NCI-H446 treated with DMSO at 0.1 percent for 48 hours (cell line): Measurements from ENCODE around the gene METTL9.
"Not testable (repeated sequence)": the region's sequence is repeated elsewhere in the genome, so short reads cannot be mapped to it uniquely, and the experiment has no call there.

Experiments
- DNase-seq: peaks from one replicate; lab custom pipeline; 2025; lab: John Stamatoyannopoulos, UW

METTL9 gene

DNA sequence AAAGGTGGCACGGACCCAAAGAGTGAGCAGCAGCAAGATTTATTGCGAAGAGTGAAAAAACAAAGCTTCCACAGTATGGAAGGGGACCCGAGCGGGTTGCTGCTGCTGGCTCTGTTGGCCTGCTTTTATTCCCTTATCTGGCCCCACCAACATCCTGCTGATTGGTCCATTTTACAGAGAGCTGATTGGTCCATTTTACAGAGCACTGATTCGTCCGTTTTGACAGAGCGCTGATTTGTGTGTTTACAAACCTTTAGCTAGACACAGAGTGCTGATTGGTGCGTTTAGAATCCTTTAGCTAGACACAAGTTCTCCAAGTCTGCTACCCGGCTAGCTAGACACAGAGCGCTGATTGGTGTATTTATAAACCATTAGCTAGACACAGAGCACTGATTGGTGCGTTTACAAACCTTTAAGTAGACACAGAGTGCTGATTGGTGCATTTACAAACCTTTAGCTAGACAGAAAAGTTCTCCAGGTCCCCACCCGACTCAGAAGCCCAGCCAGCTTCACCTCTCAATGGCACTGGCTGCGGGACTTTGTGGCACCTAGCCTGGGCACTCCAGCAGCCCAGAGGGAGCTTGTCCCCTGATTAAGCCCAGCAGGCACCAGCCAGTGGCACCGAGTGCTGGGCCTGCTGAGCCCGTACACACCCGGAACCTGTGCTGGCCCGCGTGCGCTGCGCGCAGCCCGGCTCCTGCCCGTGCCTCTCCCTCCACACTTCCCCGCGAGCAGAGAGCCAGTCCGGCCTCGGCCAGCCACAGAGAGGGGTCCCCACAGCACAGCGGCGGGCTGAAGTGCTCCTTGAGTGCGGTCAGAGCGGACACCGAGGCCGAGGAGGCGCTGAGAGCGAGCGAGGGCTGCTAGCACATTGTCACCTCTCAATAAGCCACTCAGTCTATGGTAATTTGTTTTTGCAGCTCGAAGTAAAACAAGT lies 37.9 kb downstream of the METTL9 start:
- DNase-seq, result no peak

GRCh38 chr16:21638573-21638975 lies 39.2 kb downstream of the METTL9 start:
- no peak for DNase-seq

- no peak for DNase-seq
Measured at GRCh38 chr16:21639493-21639892, 40.1 kb downstream of the METTL9 start.

- no peak for DNase-seq
Measured at GRCh38 chr16:21641916-21642315, 42.5 kb downstream of the METTL9 start.

GRCh38 chr16:21642861-21643260 lies 43.5 kb downstream of the METTL9 start:
- DNase-seq, result no peak

- DNase-seq, result no peak
Measured at GRCh38 chr16:21643785-21644184, 44.4 kb downstream of the METTL9 start.

GRCh38 chr16:21644674-21645073 lies 45.3 kb downstream of the METTL9 start:
- DNase-seq, result no peak

DNA sequence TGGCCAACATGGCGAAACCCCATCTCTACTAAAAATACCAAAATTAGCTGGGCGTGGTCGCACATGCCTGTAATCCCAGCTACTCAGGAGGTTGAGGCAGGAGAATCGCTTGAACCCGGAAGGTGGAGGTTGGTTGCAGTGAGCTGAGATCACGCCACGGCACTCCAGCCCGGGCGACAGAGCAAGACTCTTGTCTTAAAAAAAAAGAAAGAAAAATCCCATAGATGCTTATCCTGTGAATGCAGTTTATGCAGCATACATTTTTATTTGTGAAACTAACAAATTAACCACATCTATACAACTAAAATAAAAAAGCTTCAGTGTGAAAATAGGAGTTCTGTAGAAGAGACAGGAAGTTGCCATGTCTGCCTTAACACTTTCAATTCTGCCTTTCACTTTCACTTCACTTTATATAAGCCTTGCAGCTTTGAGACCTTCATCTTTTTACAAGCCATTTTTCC lies 45.9 kb downstream of the METTL9 start:
- no peak for DNase-seq

DNA sequence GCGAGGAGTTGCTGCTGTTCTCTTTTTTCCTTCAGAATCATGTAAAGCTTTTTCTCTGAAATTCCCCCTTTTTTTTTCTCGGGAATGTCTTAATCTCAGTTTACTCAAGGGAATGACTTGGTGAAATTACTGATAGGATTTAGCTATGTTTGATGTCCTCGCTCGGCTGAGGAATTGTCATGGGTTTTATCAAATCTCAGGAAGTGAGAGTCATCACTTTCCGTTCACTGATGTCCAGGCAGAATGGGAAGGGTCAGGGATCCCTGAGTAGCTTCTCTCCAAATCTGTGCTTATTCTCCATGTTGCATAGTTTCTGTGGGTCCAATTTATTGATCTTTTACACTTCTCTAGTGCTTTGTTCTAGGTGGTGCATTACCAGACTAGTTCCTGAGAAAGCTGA lies 46.7 kb downstream of the METTL9 start:
- no peak for DNase-seq

DNA sequence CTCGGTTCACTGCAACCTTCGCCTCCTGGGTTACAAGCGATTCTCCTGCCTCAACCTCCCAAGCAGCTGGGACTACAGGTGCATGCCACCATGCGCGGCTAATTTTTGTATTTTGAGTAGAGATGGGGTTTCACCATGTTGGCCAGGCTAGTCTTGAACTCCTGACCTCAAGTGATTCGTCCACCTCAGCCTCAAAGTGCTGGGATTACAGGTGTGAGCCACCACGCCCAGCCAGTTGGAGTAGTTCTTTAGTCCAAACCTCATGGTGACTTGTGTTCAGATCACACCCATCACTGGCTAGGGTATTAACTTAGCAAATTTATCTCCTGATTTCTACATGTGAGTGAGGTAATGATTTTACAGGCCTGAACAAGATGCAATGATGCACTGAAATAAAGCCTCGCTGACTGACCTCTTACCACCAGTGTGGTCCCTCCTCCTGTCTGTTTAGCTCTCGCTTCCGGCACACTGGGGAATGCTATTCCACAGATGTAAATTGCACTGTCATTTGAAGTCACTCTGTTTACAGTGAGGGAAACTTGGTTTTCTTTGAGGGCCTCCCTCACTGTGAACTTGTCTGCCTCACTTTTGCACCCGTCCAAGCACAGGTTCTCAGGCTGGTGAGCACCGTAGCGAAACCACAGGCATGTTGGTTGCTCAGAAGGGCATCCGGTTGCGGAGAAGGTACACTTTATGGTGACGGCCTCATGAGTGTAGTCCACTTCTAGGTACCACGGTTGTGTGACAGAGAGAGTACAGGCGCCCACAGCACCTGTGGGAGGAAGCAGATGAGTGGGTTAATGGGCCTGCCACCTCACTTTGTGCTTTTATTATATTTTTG lies 47.6 kb downstream of the METTL9 start:
- DNase-seq, result no peak

- no peak for DNase-seq
Measured at GRCh38 chr16:21647562-21648164, 48.3 kb downstream of the METTL9 start.

- not testable (repeated sequence) for DNase-seq
Measured at GRCh38 chr16:21649826-21650406, 50.5 kb downstream of the METTL9 start.

DNA sequence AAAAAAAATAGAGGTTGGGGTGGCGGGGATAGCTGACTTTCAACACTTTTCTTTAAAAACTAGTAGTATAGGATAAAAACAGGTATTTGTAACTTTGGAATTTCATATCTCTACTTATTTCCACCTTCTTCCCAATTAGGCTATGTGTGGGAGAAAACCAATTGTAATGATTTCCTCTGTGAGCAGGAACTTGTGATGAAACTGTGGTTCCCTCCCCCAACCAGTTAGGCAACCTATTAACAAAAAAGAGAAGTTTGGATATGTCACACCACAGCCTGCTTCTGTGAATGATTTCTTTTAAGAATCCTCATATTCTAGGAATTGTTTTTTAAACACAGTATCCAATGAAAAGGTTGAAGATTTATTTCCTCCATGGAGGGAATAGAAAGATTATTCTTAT lies 51.1 kb downstream of the METTL9 start:
- no peak for DNase-seq

- DNase-seq, result no peak
Measured at GRCh38 chr16:21651515-21651914, 52.1 kb downstream of the METTL9 start.

DNA sequence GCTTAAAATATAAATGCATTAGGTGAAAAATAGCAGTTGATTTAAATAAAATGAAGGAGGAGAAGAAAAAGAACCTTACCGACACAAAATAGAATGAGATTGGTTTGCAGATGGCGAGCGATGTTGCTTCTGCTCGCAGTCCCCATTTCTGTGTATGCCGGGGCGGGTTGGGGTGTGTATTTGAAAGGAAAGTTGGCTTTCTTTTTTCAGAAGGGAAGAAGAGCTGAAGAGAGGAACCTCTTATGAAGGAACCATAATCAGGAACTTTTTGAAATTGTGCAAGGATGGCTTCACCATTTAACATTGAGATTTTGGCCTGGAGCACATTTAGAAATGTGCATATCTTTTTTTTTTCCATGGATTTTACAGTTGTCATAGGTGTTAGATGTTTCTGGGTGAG lies 53.1 kb downstream of the METTL9 start, which contains the start of gene IGSF6:
TSS of gene IGSF6 (minus strand) at position 156 of the 400 bp plus-strand sequence. CDS start at position 146, 10 bp downstream.
- DNase-seq, result no peak

DNA sequence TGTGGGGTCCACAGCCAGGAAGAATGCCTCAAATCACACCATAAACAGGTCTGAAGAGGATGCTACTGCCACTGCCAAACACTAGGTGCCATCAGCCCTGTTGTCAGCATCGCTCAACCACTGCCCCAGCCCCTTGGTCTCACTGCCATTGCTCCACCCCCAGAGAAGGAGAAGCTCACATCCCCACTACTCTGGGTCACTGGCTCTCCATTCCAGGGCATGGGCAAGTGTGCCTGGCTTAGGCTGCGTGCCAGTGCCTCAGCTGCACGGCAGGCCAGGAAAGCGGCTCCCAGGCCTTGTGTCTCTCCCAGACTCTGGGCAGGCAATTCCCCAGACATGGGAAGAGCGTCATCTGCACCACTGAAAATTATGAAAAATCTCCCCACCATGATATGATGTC lies 54.2 kb downstream of the METTL9 start:
- no peak for DNase-seq

- DNase-seq, result no peak
Measured at GRCh38 chr16:21654466-21654865, 55.1 kb downstream of the METTL9 start.

DNA sequence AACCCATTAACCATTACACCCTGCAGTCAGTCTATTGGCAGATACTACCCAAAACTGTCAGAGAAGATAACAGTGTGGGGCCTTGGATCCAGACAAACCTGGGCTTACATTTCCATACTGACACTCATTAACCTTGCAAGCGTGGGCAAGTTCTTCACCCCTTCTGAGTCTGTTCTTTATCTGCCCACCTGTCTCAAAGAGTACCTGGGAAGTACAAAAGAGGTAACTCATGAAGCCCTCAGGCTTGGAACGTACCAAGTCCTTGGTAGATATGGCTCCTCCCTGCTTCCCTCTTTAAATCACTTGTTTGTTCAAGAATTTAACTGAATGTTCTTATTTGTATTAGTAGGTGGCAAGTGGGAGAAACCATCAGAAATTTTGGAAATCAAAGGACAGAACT lies 55.5 kb downstream of the METTL9 start:
- no peak for DNase-seq

- peak; percentile 1 for DNase-seq
Measured at GRCh38 chr16:21656795-21657768, 57.7 kb downstream of the METTL9 start.

DNA sequence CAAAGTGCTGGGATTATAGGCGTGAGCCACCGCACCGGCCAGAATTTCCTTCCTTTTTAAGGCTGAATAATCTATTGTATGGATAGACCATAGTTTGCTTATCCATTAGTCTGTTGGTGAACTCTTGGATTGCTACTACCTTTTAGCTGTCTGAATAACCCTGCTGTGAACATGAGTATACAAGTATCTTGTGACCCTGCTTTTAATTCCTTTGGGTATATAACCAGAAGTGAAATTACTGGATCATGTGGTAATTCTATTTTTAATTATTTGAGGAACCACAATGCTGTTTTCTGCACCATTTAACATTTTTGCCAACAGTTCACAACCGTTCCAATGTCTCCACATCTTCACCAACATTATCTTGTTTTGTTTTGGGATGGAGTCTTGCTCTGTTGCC lies 59.7 kb downstream of the METTL9 start:
- DNase-seq, result no peak
